Gastrocnemius medialis (tissue), 4 donors: ENCODE data around the gene ITGA8.

Experiments
- POLR2A ChIP-seq, 2 donors: fragments of 450-650 bp; IDR thresholded peaks; one replicate each; pipeline ENCODE4 v1.6.1; 2017; ENCODE audit warnings: antibody characterized with exemption in 2 of 2, mild to moderate bottlenecking in 2 of 2, moderate library complexity in 2 of 2
- TF ChIP-seq, protein P1 (sequence below), 5 experiments: fragments of 450-650 bp in 3 of 5; fragments of 200-600 bp in 2 of 5; sonication (generic) in 2 of 5; IDR thresholded peaks in 4 of 5; conservative IDR thresholded peaks in 1 of 5; 1 replicate in 4 of 5; 2 replicates in 1 of 5; pipeline ENCODE4 v1.5.1; 2016 to 2019; ENCODE audit warnings: antibody characterized with exemption in 5 of 5, mild to moderate bottlenecking in 3 of 5, moderate library complexity in 3 of 5

DNA sequence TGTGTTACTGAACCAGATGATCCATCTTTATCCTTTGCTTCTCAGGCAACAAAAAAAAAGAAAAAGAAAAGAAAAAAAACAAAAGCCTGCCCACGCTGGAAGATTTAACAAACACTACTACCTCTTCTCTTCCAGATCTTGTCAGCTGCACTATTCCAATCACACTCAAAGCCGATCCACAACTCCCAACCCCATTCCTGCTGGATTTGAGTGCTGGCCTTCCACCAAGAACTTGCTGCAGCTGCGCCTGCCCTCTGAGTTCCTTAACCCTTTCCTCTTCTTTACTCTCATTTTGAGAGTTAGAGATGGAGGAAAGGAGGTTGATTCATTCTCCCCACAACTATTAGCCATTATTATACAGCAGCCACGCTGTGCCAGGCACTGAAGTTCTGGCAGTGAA is 16.0 kb upstream of the ITGA8 start:
- TF ChIP-seq, protein P1, sequence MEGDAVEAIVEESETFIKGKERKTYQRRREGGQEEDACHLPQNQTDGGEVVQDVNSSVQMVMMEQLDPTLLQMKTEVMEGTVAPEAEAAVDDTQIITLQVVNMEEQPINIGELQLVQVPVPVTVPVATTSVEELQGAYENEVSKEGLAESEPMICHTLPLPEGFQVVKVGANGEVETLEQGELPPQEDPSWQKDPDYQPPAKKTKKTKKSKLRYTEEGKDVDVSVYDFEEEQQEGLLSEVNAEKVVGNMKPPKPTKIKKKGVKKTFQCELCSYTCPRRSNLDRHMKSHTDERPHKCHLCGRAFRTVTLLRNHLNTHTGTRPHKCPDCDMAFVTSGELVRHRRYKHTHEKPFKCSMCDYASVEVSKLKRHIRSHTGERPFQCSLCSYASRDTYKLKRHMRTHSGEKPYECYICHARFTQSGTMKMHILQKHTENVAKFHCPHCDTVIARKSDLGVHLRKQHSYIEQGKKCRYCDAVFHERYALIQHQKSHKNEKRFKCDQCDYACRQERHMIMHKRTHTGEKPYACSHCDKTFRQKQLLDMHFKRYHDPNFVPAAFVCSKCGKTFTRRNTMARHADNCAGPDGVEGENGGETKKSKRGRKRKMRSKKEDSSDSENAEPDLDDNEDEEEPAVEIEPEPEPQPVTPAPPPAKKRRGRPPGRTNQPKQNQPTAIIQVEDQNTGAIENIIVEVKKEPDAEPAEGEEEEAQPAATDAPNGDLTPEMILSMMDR (IDR thresholded peaks at IDR 0.05 in 4 of 5, conservative IDR thresholded peaks at IDR 0.05 in 1 of 5), result no peak
- no peak for TF ChIP-seq POLR2A (IDR thresholded peaks at IDR 0.05)
